Ishikawa (cell line): ENCODE results near the gene FRMD4B.

ENCODE experiments used
- EGR1 ChIP-seq: IDR thresholded peaks from 2 replicates; pipeline ENCODE4 v1.6.1; 2012
- NFIC ChIP-seq: IDR thresholded peaks from 2 replicates; pipeline ENCODE4 v1.6.1; 2012
- TEAD4 ChIP-seq: IDR thresholded peaks from 2 replicates; pipeline ENCODE4 v1.6.1; 2012

- TF ChIP-seq NFIC, result no peak
- TF ChIP-seq TEAD4, result no peak
- TF ChIP-seq EGR1, result no peak
These were observed 33.4 kb upstream of the FRMD4B start for GRCh38 chr3:69419276-69419675.
